ENCODE data around the gene EIF2S2.

GRCh38 chr20:34070859-34071258 lies 41.2 kb downstream of the EIF2S2 start:
- TF ChIP-seq, protein P1, sequence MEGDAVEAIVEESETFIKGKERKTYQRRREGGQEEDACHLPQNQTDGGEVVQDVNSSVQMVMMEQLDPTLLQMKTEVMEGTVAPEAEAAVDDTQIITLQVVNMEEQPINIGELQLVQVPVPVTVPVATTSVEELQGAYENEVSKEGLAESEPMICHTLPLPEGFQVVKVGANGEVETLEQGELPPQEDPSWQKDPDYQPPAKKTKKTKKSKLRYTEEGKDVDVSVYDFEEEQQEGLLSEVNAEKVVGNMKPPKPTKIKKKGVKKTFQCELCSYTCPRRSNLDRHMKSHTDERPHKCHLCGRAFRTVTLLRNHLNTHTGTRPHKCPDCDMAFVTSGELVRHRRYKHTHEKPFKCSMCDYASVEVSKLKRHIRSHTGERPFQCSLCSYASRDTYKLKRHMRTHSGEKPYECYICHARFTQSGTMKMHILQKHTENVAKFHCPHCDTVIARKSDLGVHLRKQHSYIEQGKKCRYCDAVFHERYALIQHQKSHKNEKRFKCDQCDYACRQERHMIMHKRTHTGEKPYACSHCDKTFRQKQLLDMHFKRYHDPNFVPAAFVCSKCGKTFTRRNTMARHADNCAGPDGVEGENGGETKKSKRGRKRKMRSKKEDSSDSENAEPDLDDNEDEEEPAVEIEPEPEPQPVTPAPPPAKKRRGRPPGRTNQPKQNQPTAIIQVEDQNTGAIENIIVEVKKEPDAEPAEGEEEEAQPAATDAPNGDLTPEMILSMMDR (IDR thresholded peaks at IDR 0.05), result no peak
- TF ChIP-seq RORB (CRISPR knock-in tag; IDR thresholded peaks at IDR 0.05) (no peak), MLX (CRISPR knock-in tag; IDR thresholded peaks at IDR 0.05) (no peak), ZNF281 (CRISPR knock-in tag; IDR thresholded peaks at IDR 0.05) (no peak)
- TF ChIP-seq, protein P2, sequence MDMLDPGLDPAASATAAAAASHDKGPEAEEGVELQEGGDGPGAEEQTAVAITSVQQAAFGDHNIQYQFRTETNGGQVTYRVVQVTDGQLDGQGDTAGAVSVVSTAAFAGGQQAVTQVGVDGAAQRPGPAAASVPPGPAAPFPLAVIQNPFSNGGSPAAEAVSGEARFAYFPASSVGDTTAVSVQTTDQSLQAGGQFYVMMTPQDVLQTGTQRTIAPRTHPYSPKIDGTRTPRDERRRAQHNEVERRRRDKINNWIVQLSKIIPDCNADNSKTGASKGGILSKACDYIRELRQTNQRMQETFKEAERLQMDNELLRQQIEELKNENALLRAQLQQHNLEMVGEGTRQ (CRISPR knock-in tag; IDR thresholded peaks at IDR 0.05), result no peak
- TF ChIP-seq, protein P3, sequence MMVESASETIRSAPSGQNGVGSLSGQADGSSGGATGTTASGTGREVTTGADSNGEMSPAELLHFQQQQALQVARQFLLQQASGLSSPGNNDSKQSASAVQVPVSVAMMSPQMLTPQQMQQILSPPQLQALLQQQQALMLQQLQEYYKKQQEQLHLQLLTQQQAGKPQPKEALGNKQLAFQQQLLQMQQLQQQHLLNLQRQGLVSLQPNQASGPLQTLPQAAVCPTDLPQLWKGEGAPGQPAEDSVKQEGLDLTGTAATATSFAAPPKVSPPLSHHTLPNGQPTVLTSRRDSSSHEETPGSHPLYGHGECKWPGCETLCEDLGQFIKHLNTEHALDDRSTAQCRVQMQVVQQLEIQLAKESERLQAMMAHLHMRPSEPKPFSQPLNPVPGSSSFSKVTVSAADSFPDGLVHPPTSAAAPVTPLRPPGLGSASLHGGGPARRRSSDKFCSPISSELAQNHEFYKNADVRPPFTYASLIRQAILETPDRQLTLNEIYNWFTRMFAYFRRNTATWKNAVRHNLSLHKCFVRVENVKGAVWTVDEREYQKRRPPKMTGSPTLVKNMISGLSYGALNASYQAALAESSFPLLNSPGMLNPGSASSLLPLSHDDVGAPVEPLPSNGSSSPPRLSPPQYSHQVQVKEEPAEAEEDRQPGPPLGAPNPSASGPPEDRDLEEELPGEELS (CRISPR knock-in tag; IDR thresholded peaks at IDR 0.05), result no peak

Data from WTC11 (cell line).